Measurements from ENCODE around the gene DNAH8.

DNAH8 gene

DNA sequence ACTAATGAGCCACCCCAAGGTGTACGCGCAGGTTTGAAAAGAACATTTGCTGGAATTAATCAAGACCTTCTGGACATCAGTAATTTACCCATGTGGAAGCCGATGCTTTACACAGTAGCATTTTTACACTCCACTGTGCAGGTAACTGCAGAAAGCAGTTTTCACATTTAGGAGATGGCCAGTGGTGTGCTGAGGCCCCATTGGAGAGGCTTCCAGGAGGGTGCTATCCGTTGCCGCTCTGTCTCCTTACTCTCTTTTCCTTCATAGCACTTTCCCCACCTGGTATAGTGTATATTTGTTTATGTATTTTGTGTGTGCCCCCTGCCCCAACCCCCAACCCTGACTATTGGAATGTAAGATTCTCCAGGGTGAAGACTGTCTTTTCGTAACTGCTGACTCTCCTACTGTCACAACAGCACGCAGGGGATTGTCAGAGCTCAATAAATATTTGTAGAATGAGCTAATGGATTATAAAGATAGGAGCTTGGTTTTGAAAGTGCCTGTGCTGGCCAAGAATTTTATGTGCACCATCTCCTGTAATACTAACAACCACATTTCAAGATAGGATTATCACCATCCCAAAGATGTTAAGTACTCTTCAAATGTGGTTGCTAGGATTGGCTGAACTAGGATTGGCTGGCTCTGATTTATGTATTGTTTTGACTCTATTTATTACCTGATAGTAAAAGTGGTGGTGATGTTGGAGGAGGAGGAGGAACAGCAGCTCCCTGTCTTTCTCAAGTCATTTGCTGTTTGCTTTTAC, 259.5 kb downstream of the DNAH8 start:
- DNase-seq (ENCODE audit: low read depth), result no peak

DNA sequence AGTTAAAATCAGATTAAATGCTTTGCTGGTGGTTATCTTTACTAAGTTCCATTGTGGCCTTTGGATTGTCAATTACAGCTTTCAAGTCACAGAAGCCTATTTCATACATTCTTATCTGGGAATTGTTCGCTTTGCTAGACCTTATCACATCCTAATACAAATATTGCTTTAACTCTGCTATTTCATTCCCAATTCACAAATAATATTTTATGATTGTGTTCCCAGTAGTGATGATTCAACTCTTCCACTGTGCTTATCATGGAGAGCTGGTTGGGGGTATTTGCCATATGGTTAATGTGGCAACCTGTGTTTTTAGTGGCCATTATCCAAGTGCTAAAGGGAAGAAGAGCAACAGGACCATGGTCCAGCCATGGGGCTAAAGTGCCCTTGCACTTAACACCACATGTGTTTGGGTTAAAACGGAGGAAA, 260.5 kb downstream of the DNAH8 start:
- no peak for DNase-seq (ENCODE audit: low read depth)

DNA sequence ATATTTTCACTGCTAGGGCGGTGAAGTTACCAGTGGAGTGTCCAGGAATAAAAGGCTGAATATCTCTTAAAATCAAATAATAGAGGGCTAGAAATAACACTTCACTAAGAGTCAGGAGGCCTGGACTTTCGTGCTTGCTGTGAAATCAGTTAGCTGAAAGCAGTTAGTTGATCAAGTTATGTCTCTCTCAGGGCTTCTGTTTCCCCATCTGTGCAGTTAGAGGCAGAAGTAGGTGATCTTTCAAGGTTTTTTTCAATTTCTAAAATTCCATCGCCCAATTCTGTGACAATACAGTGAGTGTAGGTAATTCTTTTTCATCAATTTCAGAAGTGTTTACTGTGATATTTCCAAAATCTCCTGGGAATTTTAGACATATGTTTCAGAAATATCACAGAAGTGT, 260.9 kb downstream of the DNAH8 start:
- DNase-seq (ENCODE audit: low read depth), result no peak

GRCh38 chr6:38976801-38977500, 261.8 kb downstream of the DNAH8 start:
- no peak for DNase-seq (ENCODE audit: low read depth)

GRCh38 chr6:38978139-38978704, 263.1 kb downstream of the DNAH8 start:
- DNase-seq (ENCODE audit: low read depth), result no peak

DNA sequence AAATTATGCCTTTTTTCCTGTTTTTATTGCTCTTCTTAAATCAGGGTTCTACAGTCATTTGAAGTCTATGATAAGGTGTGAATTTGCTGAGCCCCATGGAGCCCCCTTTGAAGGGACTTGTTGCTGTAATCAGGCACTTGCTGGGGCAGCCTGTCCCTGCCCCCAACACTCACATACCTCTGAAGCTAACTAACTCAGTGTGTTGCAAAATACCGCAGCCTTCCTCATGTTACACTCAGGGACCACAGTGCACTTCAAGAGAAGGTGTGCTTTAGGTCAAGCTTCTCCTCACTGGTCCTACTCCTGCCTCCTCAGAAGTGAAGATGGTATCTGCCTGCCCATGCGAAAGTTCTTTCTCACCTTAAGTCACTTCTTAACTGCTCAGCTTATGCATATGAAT, 267.4 kb downstream of the DNAH8 start:
- no peak for DNase-seq (ENCODE audit: low read depth)

GRCh38 chr6:38984723-38985122, 269.6 kb downstream of the DNAH8 start:
- DNase-seq (ENCODE audit: low read depth), result no peak

DNA sequence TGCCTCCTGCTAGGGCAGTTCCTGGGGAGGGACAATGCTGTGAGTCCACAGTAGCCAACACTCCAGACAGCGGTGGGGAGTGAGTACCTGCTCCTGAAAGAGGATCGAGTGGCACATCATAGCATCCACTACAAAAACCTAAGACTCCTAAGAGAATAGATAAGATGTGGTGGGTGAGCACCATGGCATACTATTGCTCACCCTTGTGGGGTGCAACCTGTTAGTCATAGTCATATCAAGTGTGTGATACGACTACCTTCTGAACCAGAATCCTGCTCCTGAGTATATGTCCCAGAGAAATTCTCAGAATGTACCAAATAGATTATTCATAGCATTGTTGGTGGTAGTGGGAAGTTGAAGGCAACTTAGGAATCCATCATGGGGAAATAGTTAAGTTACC, 270.7 kb downstream of the DNAH8 start:
- no peak for DNase-seq (ENCODE audit: low read depth)

DNA sequence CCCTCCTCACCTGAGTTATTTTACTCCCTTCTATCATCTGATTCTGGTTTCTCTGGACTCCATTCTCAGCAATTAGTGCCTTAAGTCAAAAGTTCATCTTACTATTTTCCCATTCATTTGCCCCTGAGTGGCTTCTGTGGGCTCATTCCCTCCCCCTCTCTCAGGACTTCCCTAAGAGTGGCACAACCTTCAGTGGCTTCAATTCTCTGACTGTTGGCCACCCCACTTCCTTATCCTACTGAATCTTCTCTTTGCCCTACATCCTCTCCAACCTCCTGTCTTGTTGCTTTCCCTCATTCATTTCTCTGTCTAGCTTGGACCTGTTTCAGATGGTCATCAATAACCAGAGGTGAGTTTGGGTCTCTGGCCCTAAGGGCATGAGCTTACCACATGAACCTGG, 272.4 kb downstream of the DNAH8 start:
- no peak for DNase-seq (ENCODE audit: low read depth)

- DNase-seq (ENCODE audit: low read depth), result no peak
Measured at GRCh38 chr6:38988736-38989449, 273.8 kb downstream of the DNAH8 start.

- no peak for DNase-seq (ENCODE audit: low read depth)
Measured at GRCh38 chr6:38990475-38990874, 275.4 kb downstream of the DNAH8 start.

- no peak for DNase-seq (ENCODE audit: low read depth)
Measured at GRCh38 chr6:38996676-38997075, 281.6 kb downstream of the DNAH8 start.

- DNase-seq (ENCODE audit: low read depth), result peak; percentile 28
Measured at GRCh38 chr6:38997128-38997761, 282.1 kb downstream of the DNAH8 start.

GRCh38 chr6:39003072-39003471, 288.0 kb downstream of the DNAH8 start:
- no peak for DNase-seq (ENCODE audit: low read depth)

- no peak for DNase-seq (ENCODE audit: low read depth)
Measured at GRCh38 chr6:39003492-39003891, 288.4 kb downstream of the DNAH8 start.

GRCh38 chr6:39004801-39005200, 289.7 kb downstream of the DNAH8 start:
- DNase-seq (ENCODE audit: low read depth), result no peak

DNA sequence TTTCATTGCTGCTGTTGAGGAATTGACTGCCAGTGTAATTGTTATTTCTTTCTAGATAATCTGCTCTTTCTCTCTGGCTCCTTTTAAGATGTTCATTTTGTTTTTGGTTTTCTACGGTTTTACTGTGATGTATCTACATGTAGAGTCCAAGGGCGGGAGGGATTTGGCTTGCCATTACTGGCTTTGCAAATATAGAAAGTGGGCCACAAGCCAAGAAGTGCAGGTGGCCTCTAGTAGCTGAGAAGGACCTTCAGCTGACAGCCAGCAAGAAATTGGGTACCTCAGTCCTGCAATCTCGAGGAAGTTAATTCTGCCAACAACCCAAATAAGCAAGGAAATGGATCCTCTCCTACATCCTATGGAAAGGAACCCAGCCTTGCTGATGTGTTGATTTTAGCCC, 290.7 kb downstream of the DNAH8 start:
- no peak for DNase-seq (ENCODE audit: low read depth)

DNA sequence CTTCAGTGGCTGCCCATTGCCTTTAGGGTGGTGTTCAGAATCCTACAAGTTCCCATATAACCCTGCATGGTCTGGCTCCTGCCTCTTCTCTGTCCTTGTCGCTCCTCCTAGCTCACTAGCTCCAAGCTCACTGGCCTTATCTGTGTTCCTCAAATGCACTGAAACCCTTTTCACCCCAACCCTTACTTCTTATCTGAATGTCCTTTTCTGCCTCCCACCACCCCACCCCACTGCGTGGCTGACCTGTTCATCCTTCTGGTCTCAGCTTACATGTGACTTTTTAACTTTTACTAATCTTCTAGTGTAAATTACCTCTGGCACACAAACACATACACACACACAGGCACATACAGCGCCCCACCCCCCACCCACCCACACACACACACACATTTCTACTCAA, 292.5 kb downstream of the DNAH8 start:
- no peak for DNase-seq (ENCODE audit: low read depth)

DNA sequence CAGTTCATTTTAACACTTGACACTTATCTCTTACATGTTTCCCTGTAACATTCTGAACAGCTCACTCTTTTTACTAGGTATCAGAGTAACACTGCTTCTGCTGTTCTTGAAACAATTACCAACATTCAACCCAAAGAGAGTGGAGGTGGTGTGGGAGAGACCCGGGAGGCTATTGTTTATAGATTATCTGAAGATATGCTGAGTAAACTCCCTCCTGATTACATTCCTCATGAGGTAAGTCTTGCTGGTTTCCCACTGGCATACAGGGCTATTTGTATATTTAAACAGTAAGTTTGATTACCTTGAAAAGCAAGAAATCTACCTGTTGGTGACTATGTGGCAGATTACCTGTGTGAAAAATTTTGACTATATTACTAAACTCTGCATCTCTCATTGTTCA, 293.6 kb downstream of the DNAH8 start:
- no peak for DNase-seq (ENCODE audit: low read depth)

GRCh38 chr6:39009476-39009875, 294.4 kb downstream of the DNAH8 start:
- DNase-seq (ENCODE audit: low read depth), result no peak

DNA sequence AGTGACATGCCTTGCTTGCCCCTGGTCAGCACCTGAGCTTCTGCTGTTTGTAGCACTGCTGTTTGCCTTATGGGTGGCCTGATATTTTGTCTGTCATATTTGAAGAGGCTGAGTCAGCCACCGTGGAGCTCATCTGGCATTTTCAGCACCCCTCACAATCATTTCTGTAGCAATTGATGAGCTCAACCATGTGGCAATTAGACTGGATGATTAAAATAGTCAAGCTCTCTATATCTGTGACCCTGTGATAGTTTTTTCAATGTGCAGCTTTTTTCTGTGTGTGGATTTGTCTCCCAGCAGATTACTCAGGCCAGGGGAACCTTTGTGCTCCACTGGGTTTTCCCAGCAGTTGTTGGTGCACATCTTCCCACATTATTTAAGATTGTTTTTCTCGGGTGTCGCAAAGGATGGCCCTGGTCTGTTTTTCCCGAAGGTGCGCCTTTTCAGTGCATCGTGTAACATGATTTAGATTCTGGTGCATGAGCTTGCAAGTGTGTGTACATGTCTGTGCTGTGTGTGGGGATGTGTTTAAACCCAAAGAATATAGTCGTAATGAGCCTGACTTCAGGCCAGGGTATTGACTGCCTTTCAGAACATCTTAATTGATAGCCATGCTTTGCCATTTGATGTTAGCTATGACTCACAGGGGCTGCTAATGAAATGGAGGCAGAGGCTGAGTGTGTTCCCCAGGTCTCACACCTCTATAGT, 301.9 kb downstream of the DNAH8 start:
- DNase-seq (ENCODE audit: low read depth), result no peak

DNA sequence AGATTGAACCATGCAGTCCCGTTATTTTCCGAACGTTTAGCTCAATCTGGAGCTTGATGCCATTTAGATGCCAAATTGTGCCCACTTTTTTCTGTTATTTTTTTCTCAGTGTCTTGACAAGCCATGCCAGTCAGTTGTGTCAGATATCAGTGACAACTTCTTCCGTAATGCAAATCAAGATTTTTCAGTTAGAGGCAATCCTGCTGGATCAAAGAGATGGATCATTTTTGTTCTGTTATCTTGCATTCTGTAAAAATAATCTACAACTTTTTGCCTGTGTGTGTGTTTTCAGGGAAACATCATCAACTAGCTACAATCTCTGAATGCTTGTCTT, 302.4 kb downstream of the DNAH8 start:
- DNase-seq (ENCODE audit: low read depth), result no peak
